OCI-LY7 (cell line): ENCODE results near the gene FAM107B. TPM values are rescaled to one million over a fixed set of nuclear protein-coding genes. Genes with fewer than 3 reads are reported as not detected.

ENCODE experiments used
- BruUV-seq: library from RNA; stranded (reverse); fragments of 400-500 nt; replicated peaks from 2 replicates; lab custom pipeline; 2021; lab: Mats Ljungman, UMichigan
- CTCF ChIA-PET: fragments of 300-600 bp; sonication (Branson Sonifier 250); formaldehyde crosslinking; loops from one replicate; lab custom pipeline; 2022; ENCODE audit warnings: antibody characterized with exemption; ENCODE audit not compliant: unreplicated experiment; lab: Charles Lee
- POLR2A ChIA-PET: fragments of 300-600 bp; sonication (Branson Sonifier 250); formaldehyde crosslinking; loops from one replicate; lab custom pipeline; 2022; ENCODE audit warnings: antibody characterized with exemption; lab: Charles Lee
- DNase-seq: peaks from one replicate; pipeline ENCODE4 v3.0.0-alpha.2; 2015; ENCODE audit warnings: low spot score
- H2AFZ ChIP-seq: fragments of 200-600 bp; sonication (generic), shearing (Covaris generic); 2 replicates; pipeline ENCODE4 v1.6.1; 2014; ENCODE audit warnings: mild to moderate bottlenecking, antibody characterized with exemption, low read length, moderate library complexity
- H3K27ac ChIP-seq: fragments of 200-600 bp; sonication (generic); 2 replicates; pipeline ENCODE4 v1.5.1; 2014; ENCODE audit warnings: mixed run types, low read depth, mild to moderate bottlenecking, moderate library complexity, low read length, inconsistent platforms; ENCODE audit not compliant: poor library complexity, severe bottlenecking
- H3K36me3 ChIP-seq: fragments of 200-600 bp; sonication (generic); 2 replicates; pipeline ENCODE4 v1.6.1; 2014; ENCODE audit warnings: mild to moderate bottlenecking, antibody characterized with exemption, low read length, moderate library complexity, mixed read lengths; ENCODE audit not compliant: insufficient read depth
- H3K4me1 ChIP-seq: fragments of 200-600 bp; sonication (generic); 2 replicates; pipeline ENCODE4 v1.5.1; 2014; ENCODE audit warnings: mild to moderate bottlenecking, low read length; ENCODE audit not compliant: insufficient read depth, poor library complexity, severe bottlenecking
- H3K4me2 ChIP-seq: fragments of 200-600 bp; sonication (generic); 2 replicates; pipeline ENCODE4 v1.6.1; 2014; ENCODE audit warnings: mild to moderate bottlenecking, low read length
- H3K4me3 ChIP-seq: fragments of 200-600 bp; sonication (generic); 2 replicates; pipeline ENCODE4 v1.5.1; 2014; ENCODE audit warnings: mild to moderate bottlenecking, low read depth, low read length; ENCODE audit not compliant: poor library complexity, severe bottlenecking
- H3K79me2 ChIP-seq: fragments of 200-600 bp; sonication (generic); 2 replicates; pipeline ENCODE4 v1.6.1; 2016; ENCODE audit warnings: low read depth, mild to moderate bottlenecking, low read length, moderate library complexity, mixed read lengths; ENCODE audit not compliant: insufficient read depth
- H3K9me2 ChIP-seq: fragments of 200-600 bp; sonication (generic); 2 replicates; pipeline ENCODE4 v1.6.1; 2016; ENCODE audit warnings: mild to moderate bottlenecking, low read length, mixed read lengths; ENCODE audit not compliant: insufficient read depth
- H3K9me3 ChIP-seq: fragments of 200-600 bp; sonication (generic); 2 replicates; pipeline ENCODE4 v1.6.1; 2014; ENCODE audit warnings: mild to moderate bottlenecking, mixed run types, low read length, mixed read lengths
- H4K20me1 ChIP-seq: fragments of 200-600 bp; sonication (generic); 2 replicates; pipeline ENCODE4 v1.6.1; 2014; ENCODE audit warnings: mild to moderate bottlenecking, antibody characterized with exemption, low read length, moderate library complexity, mixed read lengths; ENCODE audit not compliant: insufficient read depth
- EZH2phosphoT487 ChIP-seq: fragments of 200-600 bp; sonication (generic); IDR thresholded peaks from 2 replicates; pipeline ENCODE4 v1.6.1; 2018; ENCODE audit warnings: low read depth, borderline replicate concordance, mild to moderate bottlenecking, mixed run types, antibody characterized with exemption, low read length, moderate library complexity, mixed read lengths
- intact Hi-C: fragments of 100-400 bp; cut with micrococcal nuclease; formaldehyde crosslinking; loops from one replicate; pipeline ENCODE4 v1.10.0; 2022; ENCODE audit not compliant: unreplicated experiment
- total RNA-seq, 2 experiments: library from RNA; depleted of rRNA in 1 of 2; stranded (reverse); fragments of >200 nt in 1 of 2; shearing (Covaris generic) in 1 of 2; gene quantifications; 2 replicates each; pipeline ENCODE4 v1.2.3, GENCODE V29; 2014 to 2022
- TF ChIP-seq, protein P1 (sequence below): fragments of 200-600 bp; sonication (generic); conservative IDR thresholded peaks from 2 replicates; pipeline ENCODE4 v1.5.1; 2014; ENCODE audit warnings: mild to moderate bottlenecking, antibody characterized with exemption, low read length, moderate library complexity, mixed read lengths

The FAM107B gene
- total RNA-seq, 2 experiments from 2014 or later, result 114 to 398 TPM

DNA sequence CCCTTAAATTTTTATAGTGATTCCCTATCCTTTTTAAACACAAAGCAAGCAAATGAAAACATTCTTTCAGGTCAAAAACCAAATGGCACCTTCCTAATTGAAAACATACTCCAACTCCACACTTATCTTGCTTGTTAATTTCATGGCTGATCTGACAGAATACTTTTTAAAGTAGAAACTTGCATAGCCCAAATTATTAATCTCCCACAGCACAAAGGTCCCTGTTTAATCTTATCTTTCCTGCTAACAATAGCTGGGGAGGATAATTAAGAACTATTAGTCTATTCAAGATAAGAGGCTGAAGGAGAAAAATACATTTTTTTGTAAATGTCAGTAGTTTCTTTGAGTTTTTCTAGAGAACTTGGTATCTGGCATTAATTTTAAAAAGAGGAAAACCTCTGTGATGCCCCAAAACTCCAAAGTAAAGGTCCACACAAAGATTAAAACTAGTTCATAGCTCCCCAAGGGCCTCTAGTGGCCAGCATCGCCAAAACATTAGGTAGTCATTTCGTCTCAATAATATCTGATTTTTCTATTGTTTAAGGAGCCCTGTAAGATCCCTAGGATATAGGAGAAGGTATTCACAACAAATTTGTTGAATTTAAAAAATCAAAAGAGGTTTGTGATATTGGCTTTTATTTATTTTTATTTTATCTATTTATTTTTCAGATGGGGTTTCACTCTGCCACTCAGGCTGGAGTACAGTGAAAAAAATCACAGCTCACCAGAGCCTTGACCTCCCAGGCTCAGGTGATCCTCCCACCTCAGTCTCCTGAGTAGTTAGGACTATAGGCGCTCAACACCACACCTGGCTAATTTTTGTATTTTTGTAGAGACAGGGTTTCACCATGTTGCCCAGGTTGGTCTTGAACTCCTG lies 48.4 kb upstream of the FAM107B start:
- Histone ChIP-seq H3K4me3 (no peak overlapping the region), H4K20me1 (no peaks in the 10 kb centered on the region), H3K9me2 (no peaks in the 10 kb centered on the region), H3K4me2 (peak overlapping the region; percentile 7; the same call in 1 of the 2 replicates), H3K9me3 (no peaks in the 10 kb centered on the region), H3K4me1 (peaks cover 28% of the 10 kb centered on the region), H3K79me2 (no peaks in the 10 kb centered on the region), H2AFZ (peak overlapping the region; percentile 4; the same call in 1 of the 2 replicates), H3K27ac (no peak overlapping the region), H3K36me3 (no peaks in the 10 kb centered on the region)
- CTCF ChIA-PET, result interaction anchor here (0.5 to 1.2 kb wide), 5 partner anchors 9 to 285 kb away, joined by 3 to 4 read pairs (median 3); partner anchors contain the start of genes CDNF, HSPA14 and MSANTD7
- TF ChIP-seq, protein P1, sequence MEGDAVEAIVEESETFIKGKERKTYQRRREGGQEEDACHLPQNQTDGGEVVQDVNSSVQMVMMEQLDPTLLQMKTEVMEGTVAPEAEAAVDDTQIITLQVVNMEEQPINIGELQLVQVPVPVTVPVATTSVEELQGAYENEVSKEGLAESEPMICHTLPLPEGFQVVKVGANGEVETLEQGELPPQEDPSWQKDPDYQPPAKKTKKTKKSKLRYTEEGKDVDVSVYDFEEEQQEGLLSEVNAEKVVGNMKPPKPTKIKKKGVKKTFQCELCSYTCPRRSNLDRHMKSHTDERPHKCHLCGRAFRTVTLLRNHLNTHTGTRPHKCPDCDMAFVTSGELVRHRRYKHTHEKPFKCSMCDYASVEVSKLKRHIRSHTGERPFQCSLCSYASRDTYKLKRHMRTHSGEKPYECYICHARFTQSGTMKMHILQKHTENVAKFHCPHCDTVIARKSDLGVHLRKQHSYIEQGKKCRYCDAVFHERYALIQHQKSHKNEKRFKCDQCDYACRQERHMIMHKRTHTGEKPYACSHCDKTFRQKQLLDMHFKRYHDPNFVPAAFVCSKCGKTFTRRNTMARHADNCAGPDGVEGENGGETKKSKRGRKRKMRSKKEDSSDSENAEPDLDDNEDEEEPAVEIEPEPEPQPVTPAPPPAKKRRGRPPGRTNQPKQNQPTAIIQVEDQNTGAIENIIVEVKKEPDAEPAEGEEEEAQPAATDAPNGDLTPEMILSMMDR, result peak; percentile 99
- no peak for TF ChIP-seq EZH2phosphoT487
- intact Hi-C loops, result loop anchor here (1.0 to 2.0 kb wide), 4 partner anchors 164 to 324 kb away; no protein-coding TSS in a partner anchor
- DNase-seq, result peak; percentile 80
- no TSS peak for BruUV-seq
- POLR2A ChIA-PET, result interaction anchor here (0.6 to 2.0 kb wide), 9 partner anchors 9 to 325 kb away, joined by 3 to 6 read pairs (median 3); partner anchors contain the start of genes CDNF, HSPA14 and MSANTD7

DNA sequence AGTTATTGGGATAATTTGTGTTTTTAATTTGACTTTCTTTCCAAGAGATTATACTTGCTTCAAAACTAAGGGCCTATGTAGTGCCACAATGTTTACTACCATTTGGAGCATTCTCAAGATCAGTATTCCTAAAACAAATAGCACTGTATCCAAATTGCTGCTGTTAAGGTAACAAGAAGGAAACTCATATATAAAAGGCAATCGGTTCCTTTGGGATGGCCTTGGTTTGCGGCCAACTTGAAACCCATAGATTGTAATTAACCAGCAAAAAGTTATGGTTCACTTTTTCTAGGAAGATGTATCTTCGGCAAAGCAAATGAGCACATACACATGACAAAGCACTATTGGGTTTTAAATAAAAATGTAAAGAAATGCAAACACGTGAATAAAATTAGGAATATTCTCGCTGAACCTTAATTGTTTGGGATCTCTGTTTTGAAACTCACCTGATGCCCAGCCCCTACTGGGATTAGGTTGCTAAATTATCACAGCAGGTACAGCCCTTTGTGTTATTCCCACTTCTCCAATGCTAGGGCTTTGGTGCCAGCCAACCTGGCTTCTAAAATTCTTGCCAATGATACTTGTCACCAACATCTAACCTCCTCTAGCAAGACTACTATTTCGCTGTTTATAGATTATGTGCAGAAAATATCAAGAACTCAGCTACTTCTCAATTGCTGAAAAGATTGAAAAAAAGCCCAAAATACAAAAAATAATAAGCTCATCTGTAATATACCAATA lies 47.1 kb upstream of the FAM107B start:
- Histone ChIP-seq H3K9me2 (no peaks in the 10 kb centered on the region), H2AFZ (no peak overlapping the region; the same call in 1 of the 2 replicates), H4K20me1 (no peaks in the 10 kb centered on the region), H3K27ac (no peak overlapping the region), H3K4me2 (no peak overlapping the region), H3K4me3 (no peak overlapping the region), H3K36me3 (no peaks in the 10 kb centered on the region), H3K4me1 (peaks cover 28% of the 10 kb centered on the region), H3K79me2 (no peaks in the 10 kb centered on the region), H3K9me3 (no peaks in the 10 kb centered on the region)
- intact Hi-C loops, result loop anchor here (2.0 kb wide), 3 partner anchors 163 to 285 kb away; no protein-coding TSS in a partner anchor
- ChIA-PET POLR2A (interaction anchor here (1.9 to 2.0 kb wide), 2 partner anchors 16 to 70 kb away, joined by 4 to 6 read pairs; partner anchors contain the start of genes CDNF, HSPA14 and MSANTD7), CTCF (no interaction called here)
- TF ChIP-seq, protein P1, result no peak
- TF ChIP-seq EZH2phosphoT487, result no peak
- DNase-seq, result no peak
- BruUV-seq, result no TSS peak
